ENCODE data around the gene APOE.
"Not testable (repeated sequence)": the region's sequence is repeated elsewhere in the genome, so short reads cannot be mapped to it uniquely, and the experiment has no call there.

DNA sequence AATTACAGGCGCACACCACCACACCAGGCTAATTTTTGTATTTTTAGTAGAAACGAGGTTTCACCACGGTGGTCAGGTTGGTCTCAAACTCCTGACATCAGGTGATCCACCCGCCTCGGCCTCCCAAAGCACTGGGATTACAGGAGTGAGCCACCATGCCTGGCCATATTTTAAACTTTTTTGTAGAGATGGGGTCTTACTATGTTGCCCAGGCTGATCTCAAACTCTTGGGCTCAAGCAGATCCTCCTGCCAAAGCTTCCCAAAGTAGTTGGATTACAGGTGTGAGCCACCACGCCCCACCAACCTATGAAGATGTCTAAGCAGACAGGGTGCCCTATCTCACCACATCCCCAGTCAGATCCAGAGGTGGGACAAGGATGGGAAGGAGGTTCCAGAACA, 6.3 kb downstream of the APOE start:
- TF ChIP-seq, protein P1, sequence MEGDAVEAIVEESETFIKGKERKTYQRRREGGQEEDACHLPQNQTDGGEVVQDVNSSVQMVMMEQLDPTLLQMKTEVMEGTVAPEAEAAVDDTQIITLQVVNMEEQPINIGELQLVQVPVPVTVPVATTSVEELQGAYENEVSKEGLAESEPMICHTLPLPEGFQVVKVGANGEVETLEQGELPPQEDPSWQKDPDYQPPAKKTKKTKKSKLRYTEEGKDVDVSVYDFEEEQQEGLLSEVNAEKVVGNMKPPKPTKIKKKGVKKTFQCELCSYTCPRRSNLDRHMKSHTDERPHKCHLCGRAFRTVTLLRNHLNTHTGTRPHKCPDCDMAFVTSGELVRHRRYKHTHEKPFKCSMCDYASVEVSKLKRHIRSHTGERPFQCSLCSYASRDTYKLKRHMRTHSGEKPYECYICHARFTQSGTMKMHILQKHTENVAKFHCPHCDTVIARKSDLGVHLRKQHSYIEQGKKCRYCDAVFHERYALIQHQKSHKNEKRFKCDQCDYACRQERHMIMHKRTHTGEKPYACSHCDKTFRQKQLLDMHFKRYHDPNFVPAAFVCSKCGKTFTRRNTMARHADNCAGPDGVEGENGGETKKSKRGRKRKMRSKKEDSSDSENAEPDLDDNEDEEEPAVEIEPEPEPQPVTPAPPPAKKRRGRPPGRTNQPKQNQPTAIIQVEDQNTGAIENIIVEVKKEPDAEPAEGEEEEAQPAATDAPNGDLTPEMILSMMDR (IDR thresholded peaks at IDR 0.05) = not testable (repeated sequence)
- not testable (repeated sequence) for TF ChIP-seq POLR2A (IDR thresholded peaks at IDR 0.05)
